Endometrial microvascular endothelial cells (primary cell): ENCODE data around the gene TRAF2. TPM values are rescaled to one million over a fixed set of nuclear protein-coding genes. Genes with fewer than 3 reads are reported as not detected.
"Not testable (repeated sequence)": the region's sequence is repeated elsewhere in the genome, so short reads cannot be mapped to it uniquely, and the experiment has no call there.

Source experiments
- in situ Hi-C: cut with HindIII; loops from 2 replicates; pipeline ENCODE4 v1.10.0; 2017; ENCODE audit warnings: low sequenced_read_pairs, low pct_unique_long_range_greater_than_20kb; ENCODE audit errors: inconsistent ontology term
- total RNA-seq: library from RNA; depleted of rRNA; stranded (reverse); fragments of >200 nt; gene quantifications from one replicate; pipeline ENCODE4 v1.2.3, GENCODE V29; 2015; ENCODE audit errors: inconsistent ontology term

The TRAF2 gene
- 16.7 TPM for total RNA-seq

GRCh38 chr9:136885950-136886578, at the start of gene TRAF2:
Gene TRAF2, plus strand, starts transcription at chr9:136886516. Its CDS starts 12,225 bp downstream, at chr9:136898741.
- in situ Hi-C loops = no loop called here

- in situ Hi-C loops = no loop called here
Observed at GRCh38 chr9:136837146-136837855, 49.0 kb upstream of the TRAF2 start.

- in situ Hi-C loops = not testable (repeated sequence)
Observed at GRCh38 chr9:136837856-136838277, 48.4 kb upstream of the TRAF2 start.

- in situ Hi-C loops = no loop called here
Observed at GRCh38 chr9:136838314-136839228, 47.7 kb upstream of the TRAF2 start.

- in situ Hi-C loops = no loop called here
Observed at GRCh38 chr9:136839229-136840139, 46.8 kb upstream of the TRAF2 start.

GRCh38 chr9:136840140-136840876, 46.0 kb upstream of the TRAF2 start:
- in situ Hi-C loops = no loop called here

- in situ Hi-C loops = no loop called here
Observed at GRCh38 chr9:136840877-136841645, 45.3 kb upstream of the TRAF2 start.

GRCh38 chr9:136841646-136842379, 44.5 kb upstream of the TRAF2 start:
- in situ Hi-C loops = not testable (repeated sequence)

GRCh38 chr9:136842380-136842948, 43.9 kb upstream of the TRAF2 start, which contains the start of gene AJM1:
Gene AJM1, plus strand, starts transcription at chr9:136842478. Its CDS starts 1,937 bp downstream, at chr9:136844415.
- in situ Hi-C loops = not testable (repeated sequence)

GRCh38 chr9:136843159-136843800, 43.0 kb upstream of the TRAF2 start:
- in situ Hi-C loops = not testable (repeated sequence)

GRCh38 chr9:136843801-136844740, 42.2 kb upstream of the TRAF2 start:
- in situ Hi-C loops = not testable (repeated sequence)

GRCh38 chr9:136844761-136845464, 41.4 kb upstream of the TRAF2 start:
- in situ Hi-C loops = no loop called here

- in situ Hi-C loops = no loop called here
Observed at GRCh38 chr9:136845465-136846260, 40.7 kb upstream of the TRAF2 start.
